ENCODE results near the gene PLXNA1. TPM values are rescaled to one million over a fixed set of nuclear protein-coding genes. Genes with fewer than 3 reads are reported as not detected.

The PLXNA1 gene
- total RNA-seq, 1 donor from 2014 or later: 55.2 TPM

GRCh38 chr3:126954141-126954842, 28.6 kb upstream of the PLXNA1 start:
- peaks cover 5% of the 10 kb centered on the region for H3K36me3 Mint-ChIP-seq
- H3K4me1 Mint-ChIP-seq: no peaks in the 10 kb centered on the region
- H3K9me3 Mint-ChIP-seq: no peaks in the 10 kb centered on the region
- H3K27ac Mint-ChIP-seq: no peak overlapping the region
- peaks cover 12% of the 10 kb centered on the region for H3K27me3 Mint-ChIP-seq (ENCODE audit: low read depth)
- no peak for TF ChIP-seq CTCF (IDR thresholded peaks at IDR 0.05; ENCODE audit: unreplicated experiment)
- no peak for DNase-seq (ENCODE audit: low spot score in 2 of 2, unreplicated experiment in 2 of 2)
- H3K4me3 Mint-ChIP-seq: no peak overlapping the region

DNA sequence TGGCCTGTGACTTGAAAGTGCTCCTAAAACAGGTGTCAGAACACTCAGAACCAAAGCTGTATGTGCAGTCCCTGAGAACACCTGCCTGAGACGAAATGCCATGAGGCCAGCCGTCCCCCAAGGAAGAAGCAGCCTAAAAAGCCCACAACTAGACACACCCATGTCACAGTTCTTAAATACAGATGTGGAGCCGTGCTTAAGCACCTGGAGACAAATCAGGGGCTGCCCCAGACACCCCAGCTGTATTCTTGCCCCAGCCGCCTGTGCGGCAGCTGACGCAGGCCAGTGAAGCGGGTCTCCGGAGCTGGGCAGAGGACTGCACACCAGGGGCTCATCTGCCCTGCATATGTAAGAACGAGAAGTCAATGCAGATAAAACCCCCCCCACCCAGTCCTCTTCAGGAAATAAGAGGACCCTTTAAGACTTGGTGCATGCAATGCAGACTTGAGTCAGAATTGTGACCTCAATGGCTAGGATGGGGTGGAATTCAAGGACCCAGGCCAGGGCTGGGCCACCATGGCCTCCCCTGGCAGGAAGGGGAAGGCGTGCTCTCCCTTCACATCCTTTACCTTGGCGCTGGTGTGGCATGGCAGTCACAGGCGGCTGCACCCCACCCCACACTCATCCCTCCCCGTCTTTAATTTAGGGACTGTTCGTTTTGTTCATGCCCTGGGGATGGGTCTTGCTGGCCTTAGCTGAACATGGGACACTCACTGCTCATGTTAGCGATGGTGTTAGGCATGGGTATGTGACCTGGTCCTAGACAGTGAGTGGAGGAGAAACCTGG, 27.7 kb upstream of the PLXNA1 start:
- peaks cover 1% of the 10 kb centered on the region for H3K4me1 Mint-ChIP-seq
- no peak overlapping the region for H3K4me3 Mint-ChIP-seq
- TF ChIP-seq CTCF (IDR thresholded peaks at IDR 0.05; ENCODE audit: unreplicated experiment): no peak
- no peak for DNase-seq (ENCODE audit: low spot score in 2 of 2, unreplicated experiment in 2 of 2)
- no peaks in the 10 kb centered on the region for H3K9me3 Mint-ChIP-seq
- H3K27me3 Mint-ChIP-seq (ENCODE audit: low read depth): peaks cover 11% of the 10 kb centered on the region
- peaks cover 5% of the 10 kb centered on the region for H3K36me3 Mint-ChIP-seq
- H3K27ac Mint-ChIP-seq: no peak overlapping the region

DNA sequence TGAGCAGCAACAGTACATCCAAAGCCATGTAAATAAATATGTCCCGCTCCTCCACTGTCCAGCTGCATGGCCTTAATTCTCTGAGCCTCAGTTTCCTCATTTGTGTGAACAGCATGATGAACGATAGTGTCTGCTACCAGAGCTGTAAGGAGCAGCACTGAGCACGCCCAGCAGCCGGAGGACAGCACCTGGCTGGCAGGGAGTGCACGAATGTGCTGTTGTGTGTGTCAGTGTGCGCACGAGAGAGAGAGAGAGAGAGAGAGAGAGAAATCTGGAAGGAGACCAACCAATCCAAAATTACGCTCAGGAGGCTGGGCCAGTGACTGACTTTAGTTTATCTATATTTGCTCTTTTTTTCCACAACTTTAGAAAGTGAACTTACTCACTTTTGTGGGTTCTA, 26.6 kb upstream of the PLXNA1 start:
- Mint-ChIP-seq H3K27ac (no peak overlapping the region), H3K4me1 (peaks cover 3% of the 10 kb centered on the region), H3K27me3 (ENCODE audit: low read depth) (peaks cover 11% of the 10 kb centered on the region), H3K36me3 (peaks cover 5% of the 10 kb centered on the region), H3K4me3 (no peak overlapping the region), H3K9me3 (no peaks in the 10 kb centered on the region)
- no peak for DNase-seq (ENCODE audit: low spot score in 2 of 2, unreplicated experiment in 2 of 2)
- no peak for TF ChIP-seq CTCF (IDR thresholded peaks at IDR 0.05; ENCODE audit: unreplicated experiment)

DNA sequence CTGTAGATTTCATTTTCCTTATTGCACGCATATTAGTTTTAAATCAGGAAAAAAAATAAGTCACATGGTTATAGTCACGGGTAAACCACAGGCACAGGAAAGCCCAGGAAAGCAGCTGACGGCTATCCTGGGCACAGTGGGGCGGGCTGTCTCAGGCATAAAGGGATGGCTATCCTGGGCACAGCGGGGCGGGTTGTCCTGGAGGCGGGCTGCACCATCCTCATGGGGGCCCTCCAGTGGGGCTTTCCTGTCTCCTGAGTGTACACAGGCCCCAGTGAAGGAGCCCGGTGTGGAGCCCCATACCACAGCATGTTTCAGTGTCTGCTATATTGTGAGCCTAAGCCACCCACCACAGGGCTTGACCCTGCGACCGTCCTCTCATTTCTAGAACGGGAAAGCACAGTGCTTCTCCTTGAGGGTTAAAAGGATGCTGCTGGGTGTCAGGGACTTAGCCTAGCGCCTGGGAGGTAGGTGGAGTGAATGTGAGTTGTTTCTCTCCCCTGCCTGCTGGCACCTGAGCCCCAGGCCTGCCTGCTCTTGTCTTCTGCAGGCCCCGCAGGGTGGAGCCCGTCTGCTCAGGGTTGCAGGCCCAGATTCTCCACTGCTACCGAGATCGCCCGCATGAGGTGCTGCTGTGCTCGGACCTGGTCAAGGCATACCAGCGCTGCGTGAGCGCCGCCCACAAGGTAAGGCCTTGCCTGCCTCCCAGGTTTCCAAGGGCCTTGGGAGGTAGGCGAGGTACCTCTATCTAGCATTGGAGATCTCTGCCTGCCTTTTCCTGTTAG, 25.9 kb upstream of the PLXNA1 start:
- Mint-ChIP-seq H3K4me1 (peaks cover 3% of the 10 kb centered on the region), H3K36me3 (peaks cover 5% of the 10 kb centered on the region), H3K27ac (no peak overlapping the region), H3K9me3 (no peaks in the 10 kb centered on the region), H3K27me3 (ENCODE audit: low read depth) (peaks cover 11% of the 10 kb centered on the region), H3K4me3 (no peak overlapping the region)
- no peak for DNase-seq (ENCODE audit: low spot score in 2 of 2, unreplicated experiment in 2 of 2)
- TF ChIP-seq CTCF (IDR thresholded peaks at IDR 0.05; ENCODE audit: unreplicated experiment): no peak

- no peak for TF ChIP-seq CTCF (IDR thresholded peaks at IDR 0.05; ENCODE audit: unreplicated experiment)
- Mint-ChIP-seq H3K27me3 (ENCODE audit: low read depth) (peaks cover 11% of the 10 kb centered on the region), H3K27ac (no peak overlapping the region)
Measured at GRCh38 chr3:126957776-126958637, 24.9 kb upstream of the PLXNA1 start.

More at GRCh38 chr3:126957776-126958637, 24.9 kb upstream of the PLXNA1 start:
- no peak for DNase-seq (ENCODE audit: low spot score in 2 of 2, unreplicated experiment in 2 of 2)
- H3K4me3 Mint-ChIP-seq: no peak overlapping the region
- no peaks in the 10 kb centered on the region for H3K9me3 Mint-ChIP-seq
- peaks cover 3% of the 10 kb centered on the region for H3K4me1 Mint-ChIP-seq
- peaks cover 5% of the 10 kb centered on the region for H3K36me3 Mint-ChIP-seq

Measured in mesothelial cell of epicardium (in vitro differentiated cells).